Coronary artery (tissue), 2 donors: ENCODE measurements around the gene IL19.

ENCODE experiments used
- DNase-seq: peaks from one replicate; pipeline ENCODE4 v3.0.0-alpha.2; 2017; ENCODE audit warnings: low spot score
- H3K27ac ChIP-seq, 2 donors: fragments of 200-600 bp; sonication (generic); one replicate each; pipeline ENCODE4 v1.5.1; 2016 to 2019
- H3K4me3 ChIP-seq: fragments of 200-600 bp; sonication (generic); 2 replicates; pipeline ENCODE4 v1.5.1; 2016; ENCODE audit warnings: mild to moderate bottlenecking, moderate library complexity
- CTCF ChIP-seq: fragments of 200-600 bp; sonication (generic); IDR thresholded peaks from one replicate; pipeline ENCODE4 v1.5.1; 2019; ENCODE audit warnings: antibody characterized with exemption

IL19 gene

GRCh38 chr1:206856674-206857464 is 86.3 kb downstream of the IL19 start:
- no peak for TF ChIP-seq CTCF
- Histone ChIP-seq H3K4me3 (no peak overlapping the region), H3K27ac (no peak overlapping the region)
- no peak for DNase-seq

GRCh38 chr1:206859082-206859521 is 88.5 kb downstream of the IL19 start:
- DNase-seq = no peak
- Histone ChIP-seq H3K27ac (peak overlapping the region in 1 of 2 donors; percentile 41), H3K4me3 (no peak overlapping the region)
- TF ChIP-seq CTCF = no peak

- H3K27ac ChIP-seq = no peak overlapping the region
- TF ChIP-seq CTCF = no peak
- no peak for DNase-seq
Observed at GRCh38 chr1:206860165-206860564, 89.6 kb downstream of the IL19 start.

GRCh38 chr1:206863266-206863665 is 92.7 kb downstream of the IL19 start:
- Histone ChIP-seq H3K4me3 (no peak overlapping the region), H3K27ac (no peak overlapping the region)
- TF ChIP-seq CTCF = no peak
- no peak for DNase-seq

More at GRCh38 chr1:206860165-206860564, 89.6 kb downstream of the IL19 start:
- H3K4me3 ChIP-seq = no peak overlapping the region

- no peak within 1 kb of the TSS for H3K4me3 ChIP-seq
- DNase-seq = no peak
- TF ChIP-seq CTCF = no peak
- no peak within 1 kb of the TSS for H3K27ac ChIP-seq
Observed at GRCh38 chr1:206864939-206865671, 94.5 kb downstream of the IL19 start, which contains the start of gene IL20. TSS of gene IL20 (plus strand) at chr1:206865623. CDS start at chr1:206865853, 230 bp downstream.

- Histone ChIP-seq H3K4me3 (no peak overlapping the region), H3K27ac (no peak overlapping the region)
- TF ChIP-seq CTCF = no peak
- DNase-seq = no peak
Observed at GRCh38 chr1:206866062-206866461, 95.5 kb downstream of the IL19 start.
